Measurements from ENCODE around the gene SULF2. TPM values are rescaled to one million over a fixed set of nuclear protein-coding genes. Genes with fewer than 3 reads are reported as not detected.

The SULF2 gene
- total RNA-seq, 3 donors from 2014 or later = 36.3 to 62.5 (median 58.0) TPM

- H3K36me3 ChIP-seq = no peaks in the 10 kb centered on the region
- intact Hi-C loops (cut with DNase I; ENCODE audit: low total_unique reads) = no loop called here
- H3K4me3 ChIP-seq = no peak overlapping the region
- no peaks in the 10 kb centered on the region for H3K27me3 ChIP-seq
- DNase-seq (ENCODE audit: low spot score in 2 of 2) = no peak
- H3K9me3 ChIP-seq = no peaks in the 10 kb centered on the region
- TF ChIP-seq, protein P1, sequence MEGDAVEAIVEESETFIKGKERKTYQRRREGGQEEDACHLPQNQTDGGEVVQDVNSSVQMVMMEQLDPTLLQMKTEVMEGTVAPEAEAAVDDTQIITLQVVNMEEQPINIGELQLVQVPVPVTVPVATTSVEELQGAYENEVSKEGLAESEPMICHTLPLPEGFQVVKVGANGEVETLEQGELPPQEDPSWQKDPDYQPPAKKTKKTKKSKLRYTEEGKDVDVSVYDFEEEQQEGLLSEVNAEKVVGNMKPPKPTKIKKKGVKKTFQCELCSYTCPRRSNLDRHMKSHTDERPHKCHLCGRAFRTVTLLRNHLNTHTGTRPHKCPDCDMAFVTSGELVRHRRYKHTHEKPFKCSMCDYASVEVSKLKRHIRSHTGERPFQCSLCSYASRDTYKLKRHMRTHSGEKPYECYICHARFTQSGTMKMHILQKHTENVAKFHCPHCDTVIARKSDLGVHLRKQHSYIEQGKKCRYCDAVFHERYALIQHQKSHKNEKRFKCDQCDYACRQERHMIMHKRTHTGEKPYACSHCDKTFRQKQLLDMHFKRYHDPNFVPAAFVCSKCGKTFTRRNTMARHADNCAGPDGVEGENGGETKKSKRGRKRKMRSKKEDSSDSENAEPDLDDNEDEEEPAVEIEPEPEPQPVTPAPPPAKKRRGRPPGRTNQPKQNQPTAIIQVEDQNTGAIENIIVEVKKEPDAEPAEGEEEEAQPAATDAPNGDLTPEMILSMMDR (IDR thresholded peaks at IDR 0.05) = no peak
- TF ChIP-seq POLR2AphosphoS5 (IDR thresholded peaks at IDR 0.05) = peak in 1 of 3 donors; percentile 18
- peaks cover 0 to 25% of the 10 kb centered on the region in 2 donors for H3K4me1 ChIP-seq
- H3K27ac ChIP-seq = no peak overlapping the region
Measured at GRCh38 chr20:47789764-47790579, 4.7 kb upstream of the SULF2 start.

DNA sequence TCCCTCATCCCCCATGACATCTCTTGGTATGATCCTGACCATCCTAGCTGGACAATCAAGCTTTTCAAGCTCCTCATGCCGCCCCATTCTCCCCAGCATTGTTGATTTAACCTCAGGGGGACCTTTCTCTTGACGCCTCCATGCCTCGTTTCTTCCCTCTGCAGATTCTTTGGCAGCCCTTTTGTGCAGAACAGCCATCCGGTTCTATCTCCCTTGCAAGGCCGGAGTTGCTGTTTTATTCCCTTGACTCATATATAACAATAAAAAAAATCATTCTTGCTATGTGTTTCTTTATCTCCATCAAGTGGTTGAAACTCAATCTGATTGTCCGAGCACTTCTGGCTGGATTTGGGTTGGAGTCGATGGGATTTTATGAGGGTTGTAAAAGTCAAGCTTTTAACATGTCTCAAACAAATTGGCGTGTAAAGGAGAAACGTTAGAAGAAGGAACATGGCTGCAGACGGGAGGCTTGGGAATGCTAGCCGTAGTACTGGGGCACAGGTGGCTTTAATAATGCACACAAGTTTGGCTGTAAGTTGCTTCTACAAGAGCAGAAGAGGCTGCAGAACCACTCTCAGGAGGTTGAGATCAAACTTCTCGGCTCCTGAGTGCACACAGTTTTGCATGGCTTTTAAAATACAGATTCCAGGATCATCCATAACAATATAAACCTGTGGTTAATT lies 3.9 kb upstream of the SULF2 start:
- no peaks in the 10 kb centered on the region for H3K9me3 ChIP-seq
- no peaks in the 10 kb centered on the region for H3K27me3 ChIP-seq
- H3K36me3 ChIP-seq = no peaks in the 10 kb centered on the region
- H3K4me1 ChIP-seq = peaks cover 2 to 22% of the 10 kb centered on the region in 2 donors
- no peak overlapping the region for H3K27ac ChIP-seq
- no peak overlapping the region for H3K4me3 ChIP-seq
- intact Hi-C loops (cut with DNase I; ENCODE audit: low total_unique reads) = no loop called here
- TF ChIP-seq, protein P1 (IDR thresholded peaks at IDR 0.05) = no peak
- TF ChIP-seq POLR2AphosphoS5 (IDR thresholded peaks at IDR 0.05) (no peak), POLR2A (IDR thresholded peaks at IDR 0.05) (no peak)
- no peak for DNase-seq (ENCODE audit: low spot score in 2 of 2)

- TF ChIP-seq, protein P1 (IDR thresholded peaks at IDR 0.05) = no peak
- TF ChIP-seq POLR2A (IDR thresholded peaks at IDR 0.05) = no peak
- no peak for TF ChIP-seq POLR2AphosphoS5 (IDR thresholded peaks at IDR 0.05)
- intact Hi-C loops (cut with DNase I; ENCODE audit: low total_unique reads) = no loop called here
- no peak overlapping the region for H3K27ac ChIP-seq
- no peak overlapping the region for H3K4me3 ChIP-seq
- no peaks in the 10 kb centered on the region for H3K9me3 ChIP-seq
- no peak for DNase-seq (ENCODE audit: low spot score in 2 of 2)
- no peaks in the 10 kb centered on the region for H3K36me3 ChIP-seq
- peaks cover 6 to 24% of the 10 kb centered on the region in 2 donors for H3K4me1 ChIP-seq
- H3K27me3 ChIP-seq = no peaks in the 10 kb centered on the region
Measured at GRCh38 chr20:47788741-47789080, 3.4 kb upstream of the SULF2 start.

- no peak for DNase-seq (ENCODE audit: low spot score in 2 of 2)
- no peaks in the 10 kb centered on the region for H3K9me3 ChIP-seq
- TF ChIP-seq POLR2A (IDR thresholded peaks at IDR 0.05) (no peak), POLR2AphosphoS5 (IDR thresholded peaks at IDR 0.05) (no peak)
- TF ChIP-seq, protein P1 (IDR thresholded peaks at IDR 0.05) = no peak
- peak overlapping the region; percentile 49 to 81 (median 56) for H3K4me3 ChIP-seq
- intact Hi-C loops (cut with DNase I; ENCODE audit: low total_unique reads) = no loop called here
- H3K4me1 ChIP-seq = peaks cover 6 to 17% of the 10 kb centered on the region in 2 donors
- H3K36me3 ChIP-seq = no peaks in the 10 kb centered on the region
- no peaks in the 10 kb centered on the region for H3K27me3 ChIP-seq
- H3K27ac ChIP-seq = peak overlapping the region; percentile 84 to 93
Measured at GRCh38 chr20:47786765-47787107, 1.5 kb upstream of the SULF2 start.
